Fibroblast of gingiva (primary cell): ENCODE data around the gene TENT5D.
"Not testable (repeated sequence)": the region's sequence is repeated elsewhere in the genome, so short reads cannot be mapped to it uniquely, and the experiment has no call there.

Source experiments
- DNase-seq: peaks from one replicate; pipeline ENCODE4 v3.0.0-alpha.2; 2011; ENCODE audit warnings: low read depth

TENT5D gene

DNA sequence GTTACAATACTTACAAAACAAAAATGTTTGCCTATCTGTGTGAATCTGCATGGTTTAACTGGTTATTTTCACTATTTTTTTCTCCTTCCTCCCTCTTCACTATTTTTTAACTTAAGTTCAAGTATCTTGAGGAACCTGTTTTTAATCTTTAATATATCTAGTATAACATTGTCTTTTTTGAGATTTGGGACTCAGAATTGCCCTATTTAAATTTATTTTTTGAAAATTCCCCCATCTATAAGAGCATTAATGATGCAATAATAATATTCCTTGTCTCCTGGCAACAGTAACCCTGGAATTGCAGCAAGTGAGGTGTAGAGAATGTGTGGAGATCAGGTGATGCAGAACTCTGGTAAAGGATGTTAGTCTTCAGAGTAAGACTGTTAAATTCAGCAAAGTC lies at the start of gene TENT5D:
TSS of gene TENT5D (plus strand) at position 301 of the 400 bp plus-strand sequence. CDS start 22,093 bp downstream, outside the sequence.
- no peak for DNase-seq

DNA sequence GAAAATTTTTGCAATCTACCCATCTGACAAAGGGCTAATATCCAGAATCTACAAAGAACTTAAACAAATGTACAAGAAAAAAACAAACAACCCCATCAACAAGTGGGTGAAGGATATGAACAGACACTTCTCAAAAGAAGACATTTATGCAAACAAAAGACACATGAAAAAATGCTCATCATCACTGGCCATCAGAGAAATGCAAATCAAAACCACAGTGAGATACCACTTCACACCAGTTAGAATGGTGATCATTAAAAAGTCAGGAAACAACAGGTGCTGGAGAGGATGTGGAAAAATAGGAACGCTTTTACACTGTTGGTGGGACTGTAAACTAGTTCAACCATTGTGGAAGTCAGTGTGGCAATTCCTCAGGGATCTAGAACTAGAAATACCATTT lies 34.6 kb upstream of the TENT5D start:
- DNase-seq = not testable (repeated sequence)

DNA sequence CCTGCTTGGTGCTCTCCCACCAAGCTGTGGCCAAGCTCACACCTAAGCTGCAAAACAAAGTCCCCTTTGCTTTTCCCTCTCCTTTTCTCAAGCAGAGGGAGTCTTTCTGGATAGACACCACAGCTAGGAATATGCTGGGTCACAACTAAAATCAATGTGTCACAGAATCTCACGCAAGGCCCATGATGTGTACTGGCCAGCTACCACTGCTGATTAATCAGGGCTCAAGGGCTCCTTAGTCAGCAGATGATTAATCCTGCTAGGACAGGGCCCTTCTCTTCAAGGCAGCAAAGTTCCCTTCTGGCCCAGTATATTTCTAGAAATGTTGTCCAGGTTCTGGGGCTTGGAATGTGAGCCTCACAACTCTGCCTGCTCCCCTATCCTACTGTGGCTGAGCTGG lies 32.0 kb upstream of the TENT5D start:
- DNase-seq = no peak

- DNase-seq = no peak
These were observed 8.2 kb upstream of the TENT5D start for GRCh38 chrX:80412042-80412441.

DNA sequence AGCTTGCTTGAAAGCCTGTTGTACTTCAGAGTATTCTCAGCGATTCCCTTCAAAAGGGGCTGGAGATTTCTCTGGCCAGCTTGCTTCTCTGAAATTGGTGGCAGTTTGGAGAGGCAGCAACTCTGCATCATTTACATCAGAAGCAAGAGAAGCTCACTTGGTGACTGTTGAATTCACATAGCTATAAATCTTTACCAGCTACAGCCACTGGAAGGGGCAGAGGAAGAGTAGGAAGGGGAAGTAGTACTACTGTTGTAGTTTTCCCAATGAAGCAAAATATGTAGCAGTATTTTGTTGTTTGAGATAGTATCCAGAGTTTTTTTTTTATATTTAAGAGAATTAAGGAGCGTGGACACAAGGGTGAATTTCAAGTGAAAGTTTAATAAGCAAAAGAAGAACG lies 2.8 kb downstream of the TENT5D start:
- no peak for DNase-seq

GRCh38 chrX:80423744-80424143 lies 3.5 kb downstream of the TENT5D start:
- DNase-seq = no peak

GRCh38 chrX:80430826-80431504 lies 10.7 kb downstream of the TENT5D start:
- DNase-seq = no peak

DNA sequence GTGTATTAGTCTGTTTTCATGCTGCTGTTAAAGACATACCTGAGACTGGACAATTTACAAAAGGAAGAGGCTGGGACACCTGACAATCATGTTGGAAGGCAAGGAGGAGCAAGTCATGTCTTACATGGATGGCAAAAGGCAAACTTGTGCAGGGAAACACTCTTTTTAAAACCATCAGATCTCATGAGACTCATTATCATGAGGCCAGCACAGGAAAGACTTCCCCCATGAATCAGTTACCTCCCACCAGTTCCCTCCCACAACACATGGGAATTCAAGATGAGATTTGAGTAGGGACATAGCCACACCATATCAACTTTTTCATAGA lies 11.2 kb downstream of the TENT5D start:
- DNase-seq = no peak

DNA sequence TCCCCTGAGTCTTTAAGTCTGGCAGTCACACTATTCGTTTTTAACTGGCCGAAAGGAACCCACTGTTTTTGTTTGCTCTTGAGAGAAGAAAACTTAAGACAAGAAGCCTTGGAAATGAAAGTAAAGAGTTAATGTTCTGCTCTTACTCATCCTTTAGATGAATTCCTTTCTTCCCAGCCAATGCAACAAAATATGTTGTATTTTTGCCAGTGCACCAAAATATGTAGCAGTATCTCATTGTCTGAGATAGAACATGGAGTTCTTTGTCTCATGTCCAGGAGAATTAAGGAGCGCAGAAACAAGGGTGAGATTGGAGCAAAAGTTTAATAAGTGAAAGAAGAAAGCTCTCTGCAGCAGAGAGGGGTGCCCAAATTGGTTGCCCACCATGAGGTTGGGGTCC lies 12.2 kb downstream of the TENT5D start:
- DNase-seq = no peak

DNA sequence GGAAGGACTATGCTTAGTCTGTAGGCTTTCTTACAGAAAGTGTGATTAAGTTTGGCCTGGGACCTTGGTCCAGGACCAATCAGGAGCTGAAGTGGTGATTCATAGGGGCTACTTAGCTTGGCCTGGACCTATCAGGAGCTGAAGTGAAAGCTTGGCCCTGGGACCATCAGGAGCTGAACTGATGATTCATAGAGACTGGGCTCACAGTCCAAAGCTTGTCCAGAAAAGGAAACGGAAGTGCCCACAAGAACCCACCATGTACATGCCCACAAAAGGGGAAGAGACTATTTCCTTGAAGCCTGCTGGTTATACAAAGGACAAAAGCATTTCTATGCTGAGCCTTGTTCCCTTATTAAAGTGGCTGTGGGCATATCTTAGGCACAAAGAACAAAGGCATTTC lies 12.6 kb downstream of the TENT5D start:
- DNase-seq = no peak

GRCh38 chrX:80468166-80468565 lies 47.9 kb downstream of the TENT5D start:
- not testable (repeated sequence) for DNase-seq

DNA sequence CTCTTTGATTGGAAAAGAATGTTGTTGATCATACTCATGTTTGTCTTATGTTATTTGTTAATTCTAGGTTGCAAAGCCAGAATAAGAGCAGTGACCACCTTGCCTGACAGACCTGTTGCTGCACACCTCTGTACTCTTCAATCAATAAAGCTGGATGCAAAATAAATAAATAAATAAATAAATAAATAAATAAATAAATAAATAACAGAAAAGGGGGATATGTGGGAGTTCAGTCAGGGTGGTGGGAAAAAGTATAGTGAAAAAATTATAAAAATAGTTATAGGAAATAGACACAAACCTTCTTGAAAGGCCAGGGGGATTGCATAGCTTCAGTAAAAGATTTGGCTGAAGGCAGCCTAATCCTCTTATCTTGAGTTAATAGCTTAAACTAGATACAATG lies 51.3 kb downstream of the TENT5D start:
- DNase-seq = no peak

- DNase-seq = no peak
These were observed 65.3 kb downstream of the TENT5D start for GRCh38 chrX:80485543-80485942.

- no peak for DNase-seq
These were observed 66.1 kb downstream of the TENT5D start for GRCh38 chrX:80486299-80486698.

- no peak for DNase-seq
These were observed 68.9 kb downstream of the TENT5D start for GRCh38 chrX:80489166-80489565.
